ENCODE measurements around the gene CLTC. TPM values are rescaled to one million over a fixed set of nuclear protein-coding genes. Genes with fewer than 3 reads are reported as not detected.

Gene CLTC
- total and polyA plus RNA-seq, 4 donors, result 37.4 to 289 (median 165) TPM

DNA sequence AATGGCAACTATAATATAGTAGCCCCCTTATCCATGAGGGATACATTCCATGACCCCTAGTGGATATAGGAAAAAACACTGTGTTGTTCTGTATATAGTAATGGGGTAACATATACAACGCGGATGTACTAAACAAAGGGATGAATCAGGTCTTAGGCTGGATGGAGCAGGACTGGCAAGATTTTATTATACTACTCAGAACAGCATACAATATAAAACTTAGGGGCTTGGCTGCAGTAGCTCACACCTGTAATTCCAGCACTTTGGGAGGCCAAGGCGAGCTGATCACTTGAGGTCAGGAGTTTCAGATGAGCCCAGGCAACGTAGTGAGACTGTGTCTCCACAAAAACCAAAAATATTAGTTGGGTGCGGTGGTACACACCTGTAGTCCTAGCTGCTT lies 114.5 kb downstream of the CLTC start:
- 97% methylated on average over 5 of the region's 5 CpGs for WGBS, 2 donors
- Histone ChIP-seq H3K36me3 (ENCODE audit: control insufficient read depth in 1 of 2, insufficient read depth in 2 of 2, low read length in 1 of 2) (peaks cover 0 to 5% of the 10 kb centered on the region in 2 donors), H3K27me3 (ENCODE audit: control insufficient read depth in 1 of 2, insufficient read depth in 2 of 2, low read length in 1 of 2) (no peaks in the 10 kb centered on the region), H3K4me1 (ENCODE audit: control insufficient read depth in 1 of 2, insufficient read depth in 2 of 2, low read length in 2 of 2) (no peaks in the 10 kb centered on the region), H3K4me3 (ENCODE audit: low read length in 2 of 2) (no peak overlapping the region), H3K27ac (ENCODE audit: low read depth in 1 of 2, low read length in 2 of 2) (no peak overlapping the region), H3K9me3 (ENCODE audit: control insufficient read depth, low read length) (no peaks in the 10 kb centered on the region)
- intact Hi-C loops (cut with DNase I), result no loop called here
- no peak for DNase-seq
- no peak for ATAC-seq (ENCODE audit: low FRiP score)

GRCh38 chr17:59737324-59737723 lies 117.6 kb downstream of the CLTC start:
- Histone ChIP-seq H3K27ac (ENCODE audit: low read depth in 1 of 2, low read length in 2 of 2) (no peak overlapping the region), H3K4me3 (ENCODE audit: low read length in 2 of 2) (no peak overlapping the region), H3K27me3 (ENCODE audit: control insufficient read depth in 1 of 2, insufficient read depth in 2 of 2, low read length in 1 of 2) (no peaks in the 10 kb centered on the region), H3K4me1 (ENCODE audit: control insufficient read depth in 1 of 2, insufficient read depth in 2 of 2, low read length in 2 of 2) (no peaks in the 10 kb centered on the region), H3K36me3 (ENCODE audit: control insufficient read depth in 1 of 2, insufficient read depth in 2 of 2, low read length in 1 of 2) (peaks cover 0 to 5% of the 10 kb centered on the region in 2 donors), H3K9me3 (ENCODE audit: control insufficient read depth, low read length) (no peaks in the 10 kb centered on the region)
- intact Hi-C loops (cut with DNase I), result no loop called here
- DNase-seq (no peak), ATAC-seq (ENCODE audit: low FRiP score) (no peak)
- WGBS, 2 donors, result 91 to 92% methylated on average over 3 of the region's 3 CpGs

- Histone ChIP-seq H3K9me3 (ENCODE audit: control insufficient read depth, low read length) (no peaks in the 10 kb centered on the region), H3K4me1 (ENCODE audit: control insufficient read depth in 1 of 2, insufficient read depth in 2 of 2, low read length in 2 of 2) (no peaks in the 10 kb centered on the region), H3K4me3 (ENCODE audit: low read length in 2 of 2) (no peak overlapping the region), H3K36me3 (ENCODE audit: control insufficient read depth in 1 of 2, insufficient read depth in 2 of 2, low read length in 1 of 2) (peaks cover 0 to 2% of the 10 kb centered on the region in 2 donors), H3K27me3 (ENCODE audit: control insufficient read depth in 1 of 2, insufficient read depth in 2 of 2, low read length in 1 of 2) (no peaks in the 10 kb centered on the region), H3K27ac (ENCODE audit: low read depth in 1 of 2, low read length in 2 of 2) (no peak overlapping the region)
- ATAC-seq (ENCODE audit: low FRiP score), result no peak
- 96 to 100% methylated on average over 4 of the region's 4 CpGs for WGBS, 2 donors
- intact Hi-C loops (cut with DNase I), result no loop called here
- DNase-seq, result no peak
Measured at GRCh38 chr17:59743842-59744241, 124.1 kb downstream of the CLTC start.

DNA sequence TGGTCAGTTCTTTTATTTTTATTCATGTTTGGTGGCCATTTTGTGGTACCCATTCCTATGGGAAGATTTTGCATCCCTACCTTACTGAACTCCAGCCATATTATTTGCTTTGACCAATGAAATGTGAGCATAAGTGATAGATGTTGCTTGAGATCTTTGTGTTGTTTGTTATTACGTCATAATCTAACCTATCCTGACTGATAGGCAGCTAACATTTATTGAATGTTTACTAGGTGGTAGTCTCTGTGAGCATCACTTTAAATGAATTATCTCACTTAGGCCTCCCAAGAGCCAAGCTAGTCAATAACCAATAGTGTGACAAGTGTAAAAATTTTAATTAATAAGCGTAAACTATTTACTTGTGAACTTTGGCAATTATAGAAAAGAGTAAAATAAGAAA lies 125.3 kb downstream of the CLTC start:
- WGBS, 2 donors, result 95 to 96% methylated on average over 2 of the region's 2 CpGs
- H3K27me3 ChIP-seq (ENCODE audit: control insufficient read depth in 1 of 2, insufficient read depth in 2 of 2, low read length in 1 of 2), result no peaks in the 10 kb centered on the region
- DNase-seq, result no peak
- H3K9me3 ChIP-seq (ENCODE audit: control insufficient read depth, low read length), result no peaks in the 10 kb centered on the region
- intact Hi-C loops (cut with DNase I), result no loop called here
- no peak overlapping the region for H3K4me3 ChIP-seq (ENCODE audit: low read length in 2 of 2)
- H3K27ac ChIP-seq (ENCODE audit: low read depth in 1 of 2, low read length in 2 of 2), result no peak overlapping the region
- no peak for ATAC-seq (ENCODE audit: low FRiP score)
- peaks cover 0 to 2% of the 10 kb centered on the region in 2 donors for H3K36me3 ChIP-seq (ENCODE audit: control insufficient read depth in 1 of 2, insufficient read depth in 2 of 2, low read length in 1 of 2)
- H3K4me1 ChIP-seq (ENCODE audit: control insufficient read depth in 1 of 2, insufficient read depth in 2 of 2, low read length in 2 of 2), result no peaks in the 10 kb centered on the region

Other genes with a start within 250 kb of the CLTC start
- gene DHX40, start 54.3 kb upstream of the CLTC start, total RNA-seq, result 10 to 100 TPM; 29.3 to 34.0 TPM
- 10 to 100 TPM; 17.3 to 26.5 TPM for gene DHX40, start 54.3 kb upstream of the CLTC start, polyA plus RNA-seq
- gene PTRH2, start 87.5 kb downstream of the CLTC start, total RNA-seq, result 10 to 100 TPM; 14.8 to 19.6 TPM
- 10 to 100 TPM; 13.4 to 16.8 TPM for gene PTRH2, start 87.5 kb downstream of the CLTC start, polyA plus RNA-seq
- 100 to 1,000 TPM; 451 to 507 TPM for gene VMP1, start 87.8 kb downstream of the CLTC start, total RNA-seq
- gene VMP1, start 87.8 kb downstream of the CLTC start, polyA plus RNA-seq, result 100 to 1,000 TPM in 1 of 2 donors, 10 to 100 TPM in 1; 43.3 to 253 TPM